ENCODE measurements around the gene TOR3A. TPM values are rescaled to one million over a fixed set of nuclear protein-coding genes. Genes with fewer than 3 reads are reported as not detected.

TOR3A gene
- total and polyA plus RNA-seq, 10 of the 15 experiments (the other 5 are each of a cell fraction or from before 2014, with no cell fraction given): 8.6 to 87.9 (median 46.3) TPM

- TF ChIP-seq SIN3A (IDR thresholded peaks at IDR 0.05; ENCODE audit: low read depth, low read length): no peak
- TF ChIP-seq ZSCAN29 (IDR thresholded peaks at IDR 0.05): no peak
- no peak for TF ChIP-seq NR2C2 (IDR thresholded peaks at IDR 0.05; ENCODE audit: borderline replicate concordance, control insufficient read depth, insufficient read length, low read depth)
- no peak for TF ChIP-seq ZNF217 (IDR thresholded peaks at IDR 0.05)
- no peak for TF ChIP-seq NFYB (IDR thresholded peaks at IDR 0.05; ENCODE audit: insufficient read depth, low read depth, low read length)
- TF ChIP-seq REST (IDR thresholded peaks at IDR 0.05; ENCODE audit: low read depth, low read length): no peak
- TF ChIP-seq E2F4 (IDR thresholded peaks at IDR 0.05; ENCODE audit: low read depth, low read length): no peak
- H3K79me2 ChIP-seq (ENCODE audit: control insufficient read depth, insufficient read depth, low read length): no peaks in the 10 kb centered on the region
- intact Hi-C loops (cut with micrococcal nuclease; ENCODE audit: unreplicated experiment): no loop called here
- no peak overlapping the region for H3K4me3 ChIP-seq
- CTCF ChIA-PET: interaction anchor here (0.7 to 2.0 kb wide), 5 partner anchors 12 to 74 kb away, joined by 4 to 12 read pairs (median 7); partner anchors contain the start of gene TOR3A
- no peak for DNase-seq (ENCODE audit: low read depth, low spot score)
- H3K36me3 ChIP-seq (ENCODE audit: control insufficient read depth in 2 of 2, insufficient read depth in 2 of 2, low read length in 1 of 2): peaks cover 0 to 2% of the 10 kb centered on the region in 2 experiments; a peak in 2 of 4 replicates
- no peak for FAIRE-seq
- POLR2A ChIA-PET: no interaction called here
- RAD21 ChIA-PET (ENCODE audit: unreplicated experiment): interaction anchor here (0.7 to 0.9 kb wide), 2 partner anchors 46 to 47 kb away, joined by 3 read pairs; no protein-coding TSS in a partner anchor
- H2AFZ ChIP-seq (ENCODE audit: control insufficient read depth, low read depth, low read length): no peak overlapping the region
- H3K4me2 ChIP-seq (ENCODE audit: control insufficient read depth, insufficient read depth): no peak overlapping the region
- WGBS (ENCODE audit: insufficient coverage, insufficient replicate concordance, low lambda C conversion rate, missing lambda C conversion rate): 96% methylated on average over 5 of the region's 5 CpGs
- no peak for ATAC-seq
- peaks cover 6% of the 10 kb centered on the region for H3K4me1 ChIP-seq (ENCODE audit: control insufficient read depth, insufficient read depth, low read length)
- H3K27ac ChIP-seq (ENCODE audit: control insufficient read depth, insufficient read depth): no peak overlapping the region
- H3K9ac ChIP-seq (ENCODE audit: control insufficient read depth, insufficient read depth, low read length): no peak overlapping the region
- BruUV-seq (replicated peaks): no TSS peak
- in situ Hi-C loops (cut with MboI): no loop called here
- SMC1A ChIA-PET (ENCODE audit: uncharacterized antibody, unreplicated experiment): interaction anchor here (0.7 to 2.6 kb wide), 9 partner anchors 25 to 258 kb away, joined by 3 to 9 read pairs (median 4); partner anchors contain the start of genes SOAT1 and TOR3A
- no peaks in the 10 kb centered on the region for H4K20me1 ChIP-seq (ENCODE audit: control insufficient read depth, insufficient read depth)
- H3K27me3 ChIP-seq (replicated peaks in 1 of 2; ENCODE audit: control insufficient read depth in 2 of 2, insufficient read depth in 2 of 2, low read length in 1 of 2): no peaks in the 10 kb centered on the region
- H3K9me3 ChIP-seq (replicated peaks; ENCODE audit: control insufficient read depth, insufficient read depth, low read length): no peaks in the 10 kb centered on the region
Measured at GRCh38 chr1:179127163-179127895, 45.5 kb downstream of the TOR3A start.
